Vagina (tissue), 2 donors: ENCODE results near the gene GLT8D2. TPM values are rescaled to one million over a fixed set of nuclear protein-coding genes. Genes with fewer than 3 reads are reported as not detected.

ENCODE experiments used
- DNase-seq, 2 donors: peaks; one replicate each; pipeline ENCODE4 v3.0.0-alpha.2; 2017; ENCODE audit errors: extremely low spot score in 2 of 2
- H3K27ac ChIP-seq: fragments of 200-600 bp; sonication (generic); one replicate; pipeline ENCODE4 v1.5.1; 2019
- H3K27me3 ChIP-seq: fragments of 200-600 bp; sonication (generic); one replicate; pipeline ENCODE4 v1.5.1; 2019
- H3K36me3 ChIP-seq, 2 donors: fragments of 200-600 bp; sonication (generic); one replicate each; pipeline ENCODE4 v1.5.1; 2017 to 2019
- H3K4me1 ChIP-seq: fragments of 200-600 bp; sonication (generic); one replicate; pipeline ENCODE4 v1.5.1; 2019
- H3K4me3 ChIP-seq, 2 donors: fragments of 200-600 bp; sonication (generic); 1 replicate in 1 of 2; 2 replicates in 1 of 2; pipeline ENCODE4 v1.5.1; 2016 to 2019
- H3K9me3 ChIP-seq: fragments of 200-600 bp; sonication (generic); one replicate; pipeline ENCODE4 v1.5.1; 2019
- POLR2A ChIP-seq, 2 donors: fragments of 450-650 bp; IDR thresholded peaks; one replicate each; pipeline ENCODE4 v1.6.1; 2017; ENCODE audit warnings: antibody characterized with exemption in 2 of 2, mild to moderate bottlenecking in 2 of 2, moderate library complexity in 2 of 2
- POLR2AphosphoS5 ChIP-seq, 2 donors: sonication (generic); formaldehyde crosslinking; IDR thresholded peaks; one replicate each; pipeline ENCODE4 v1.9.0; 2017; ENCODE audit warnings: antibody characterized with exemption in 2 of 2, mild to moderate bottlenecking in 2 of 2, low read depth in 1 of 2; ENCODE audit not compliant: insufficient read depth in 1 of 2
- intact Hi-C: fragments of 100-400 bp; cut with DNase I; formaldehyde crosslinking; loops from one replicate; pipeline ENCODE4 v1.15.1; 2023
- total RNA-seq: library from RNA; depleted of rRNA; stranded (reverse); fragments of >200 nt; gene quantifications from one replicate; pipeline ENCODE4 v1.2.3, GENCODE V29; 2016
- TF ChIP-seq, protein P1 (sequence below), 3 experiments: fragments of 450-650 bp in 2 of 3; fragments of 200-600 bp in 1 of 3; sonication (generic) in 1 of 3; IDR thresholded peaks; one replicate each; pipeline ENCODE4 v1.5.1; 2017 to 2019; ENCODE audit warnings: antibody characterized with exemption in 3 of 3, mild to moderate bottlenecking in 2 of 3, moderate library complexity in 2 of 3

Gene GLT8D2
- total RNA-seq, 1 donor from 2014 or later: 11.0 TPM

DNA sequence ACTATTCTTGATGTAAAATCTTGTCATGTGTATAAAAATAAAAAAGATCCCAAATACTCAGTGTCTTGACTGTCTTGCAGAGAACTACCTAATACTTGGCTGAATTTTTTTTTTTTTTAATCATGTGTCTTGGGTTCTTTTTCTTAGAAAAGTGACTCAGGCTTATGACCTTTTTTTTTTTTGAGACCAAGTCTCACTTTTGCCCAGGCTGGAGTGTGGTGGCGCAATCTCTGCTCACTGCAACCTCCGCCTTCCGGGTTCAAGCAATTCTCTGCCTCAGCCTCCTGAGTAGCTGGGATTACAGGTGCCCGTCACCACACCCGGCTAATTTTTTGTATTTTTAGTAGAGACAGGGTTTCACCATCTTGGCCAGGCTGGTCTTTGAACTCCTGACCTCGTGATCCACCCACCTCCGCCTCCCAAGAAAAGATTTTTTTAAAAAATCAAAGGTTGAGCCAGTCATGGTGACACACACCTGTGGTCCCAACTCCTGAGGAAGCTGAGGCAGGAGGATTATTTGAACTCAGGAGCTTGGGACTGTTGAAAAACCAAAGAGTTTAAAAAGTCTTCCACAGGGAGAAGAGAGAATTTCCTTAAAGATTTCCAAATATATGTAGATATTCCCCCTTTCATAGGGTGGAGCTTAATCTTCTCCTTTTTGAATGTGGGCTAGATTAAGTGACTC lies 102.0 kb downstream of the GLT8D2 start:
- no peak overlapping the region for H3K27ac ChIP-seq

DNA sequence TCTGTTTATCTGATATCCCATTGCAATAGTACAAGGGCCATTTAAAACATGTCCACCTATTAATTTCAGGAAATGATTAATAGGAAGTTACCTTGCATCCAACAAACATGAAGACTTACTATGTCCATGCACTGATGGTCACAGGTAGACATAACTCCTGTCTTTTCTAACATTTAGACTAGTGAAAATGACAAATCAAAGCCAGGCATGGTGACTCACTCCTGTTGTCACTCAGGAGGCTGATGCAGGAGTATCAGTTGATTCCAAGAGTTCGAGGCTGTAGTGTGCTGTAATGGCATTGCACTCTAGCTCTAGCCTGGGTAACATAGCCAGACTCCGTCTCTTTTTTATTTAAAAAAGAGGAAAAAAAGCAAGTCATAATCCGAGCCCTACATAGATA lies 105.0 kb downstream of the GLT8D2 start:
- peaks cover 10 to 97% of the 10 kb centered on the region in 2 donors for H3K36me3 ChIP-seq
- no peak overlapping the region for H3K4me3 ChIP-seq
- intact Hi-C loops: no loop called here
- no peaks in the 10 kb centered on the region for H3K9me3 ChIP-seq
- H3K27me3 ChIP-seq: no peaks in the 10 kb centered on the region
- no peak overlapping the region for H3K27ac ChIP-seq
- TF ChIP-seq, protein P1, sequence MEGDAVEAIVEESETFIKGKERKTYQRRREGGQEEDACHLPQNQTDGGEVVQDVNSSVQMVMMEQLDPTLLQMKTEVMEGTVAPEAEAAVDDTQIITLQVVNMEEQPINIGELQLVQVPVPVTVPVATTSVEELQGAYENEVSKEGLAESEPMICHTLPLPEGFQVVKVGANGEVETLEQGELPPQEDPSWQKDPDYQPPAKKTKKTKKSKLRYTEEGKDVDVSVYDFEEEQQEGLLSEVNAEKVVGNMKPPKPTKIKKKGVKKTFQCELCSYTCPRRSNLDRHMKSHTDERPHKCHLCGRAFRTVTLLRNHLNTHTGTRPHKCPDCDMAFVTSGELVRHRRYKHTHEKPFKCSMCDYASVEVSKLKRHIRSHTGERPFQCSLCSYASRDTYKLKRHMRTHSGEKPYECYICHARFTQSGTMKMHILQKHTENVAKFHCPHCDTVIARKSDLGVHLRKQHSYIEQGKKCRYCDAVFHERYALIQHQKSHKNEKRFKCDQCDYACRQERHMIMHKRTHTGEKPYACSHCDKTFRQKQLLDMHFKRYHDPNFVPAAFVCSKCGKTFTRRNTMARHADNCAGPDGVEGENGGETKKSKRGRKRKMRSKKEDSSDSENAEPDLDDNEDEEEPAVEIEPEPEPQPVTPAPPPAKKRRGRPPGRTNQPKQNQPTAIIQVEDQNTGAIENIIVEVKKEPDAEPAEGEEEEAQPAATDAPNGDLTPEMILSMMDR (IDR thresholded peaks at IDR 0.05): no peak
- TF ChIP-seq POLR2A (IDR thresholded peaks at IDR 0.05): no peak
- no peak for TF ChIP-seq POLR2AphosphoS5 (IDR thresholded peaks at IDR 0.05; ENCODE audit: insufficient read depth in 1 of 2, low read depth in 1 of 2)
- no peak for DNase-seq
- H3K4me1 ChIP-seq: no peaks in the 10 kb centered on the region

More for the DNA sequence above, 102.0 kb downstream of the GLT8D2 start:
- TF ChIP-seq POLR2AphosphoS5 (IDR thresholded peaks at IDR 0.05; ENCODE audit: insufficient read depth in 1 of 2, low read depth in 1 of 2) (no peak), POLR2A (IDR thresholded peaks at IDR 0.05) (no peak)
- TF ChIP-seq, protein P1 (IDR thresholded peaks at IDR 0.05): no peak
- intact Hi-C loops: no loop called here
- DNase-seq: no peak
- no peaks in the 10 kb centered on the region for H3K4me1 ChIP-seq
- H3K9me3 ChIP-seq: no peaks in the 10 kb centered on the region
- H3K36me3 ChIP-seq: peaks cover 0 to 90% of the 10 kb centered on the region in 2 donors
- H3K4me3 ChIP-seq: no peak overlapping the region
- H3K27me3 ChIP-seq: no peaks in the 10 kb centered on the region

Other genes starting within 250 kb of the GLT8D2 start
- gene NT5DC3, start 209.0 kb downstream of the GLT8D2 start, total RNA-seq: 5.2 TPM
- gene HSP90B1, start 119.8 kb downstream of the GLT8D2 start, total RNA-seq: 222 TPM
- gene TDG, start 84.3 kb downstream of the GLT8D2 start, total RNA-seq: 24.6 TPM
- gene HCFC2, start 14.3 kb upstream of the GLT8D2 start, total RNA-seq: 28.7 TPM
- gene NFYB, start 88.0 kb upstream of the GLT8D2 start, total RNA-seq: 32.9 TPM
- 144 TPM for gene TXNRD1, start 165.6 kb upstream of the GLT8D2 start, total RNA-seq